Right lobe of liver (tissue), 6 donors: ENCODE results near the gene TCP1. TPM values are rescaled to one million over a fixed set of nuclear protein-coding genes. Genes with fewer than 3 reads are reported as not detected.

Experiments
- ATAC-seq, 4 donors: fragments of 200-7000 bp; cut with Tn5 transposase; one replicate each; pipeline ENCODE4 v1.9.1; 2020; ENCODE audit warnings: mild to moderate bottlenecking in 4 of 4, moderate library complexity in 4 of 4
- DNase-seq, 3 donors: peaks; one replicate each; pipeline ENCODE4 v3.0.0-alpha.2; 2020
- H3K27ac ChIP-seq, 3 donors: fragments of 200-600 bp; one replicate each; pipeline ENCODE4 v1.8.0; 2022
- H3K27me3 ChIP-seq, 2 donors: fragments of 200-600 bp; one replicate each; pipeline ENCODE4 v1.8.0; 2022
- H3K36me3 ChIP-seq, 4 donors: fragments of 200-600 bp; sonication (generic) in 1 of 4; one replicate each; pipeline versions ENCODE4 v1.5.1 to v1.8.0; 2017 to 2022; ENCODE audit warnings: control low read depth in 1 of 4
- H3K4me1 ChIP-seq, 4 donors: fragments of 200-600 bp; sonication (generic) in 1 of 4; one replicate each; pipeline versions ENCODE4 v1.5.1 to v1.8.0; 2017 to 2022; ENCODE audit warnings: control low read depth in 1 of 4
- H3K4me3 ChIP-seq, 3 donors: fragments of 200-600 bp; one replicate each; pipeline ENCODE4 v1.8.0; 2022
- H3K9me3 ChIP-seq, 4 donors: fragments of 200-600 bp; sonication (generic) in 1 of 4; one replicate each; pipeline versions ENCODE4 v1.5.1 to v1.8.0; 2017 to 2022; ENCODE audit warnings: control low read depth in 1 of 4
- CTCF ChIP-seq, 4 donors: fragments of 200-600 bp in 3 of 4; fragments of 450-650 bp in 1 of 4; IDR thresholded peaks; one replicate each; pipeline versions ENCODE4 v1.5.1 to v1.8.0; 2016 to 2022; ENCODE audit warnings: antibody characterized with exemption in 4 of 4, mild to moderate bottlenecking in 2 of 4
- POLR2A ChIP-seq: fragments of 450-650 bp; IDR thresholded peaks from one replicate; pipeline ENCODE4 v1.6.1; 2017; ENCODE audit warnings: antibody characterized with exemption, mild to moderate bottlenecking
- WGBS: methylation state at CpG from one replicate; pipeline ENCODE4 v1.1.6; 2018; ENCODE audit warnings: low coverage, low lambda C conversion rate; ENCODE audit not compliant: insufficient coverage; ENCODE audit errors: missing lambda C conversion rate; 5-methylcytosine and 5-hydroxymethylcytosine counted together
- intact Hi-C, 2 donors: fragments of 100-400 bp; cut with DNase I; formaldehyde crosslinking; loops; one replicate each; pipeline versions ENCODE4 v1.11.2 to v1.14.1; 2022
- total RNA-seq, 6 experiments: library from RNA; depleted of rRNA in 2 of 6; stranded (reverse); fragments of >200 nt in 2 of 6; fragmentation: NEBNext Ultra II Directional in 3 of 6; extraction: Animal tissue kit (Norgen Biotek cat#: 25700) in 3 of 6; gene quantifications; one replicate each; pipeline versions ENCODE4 v1.1.0 to v1.2.4, GENCODE V29; 2016 to 2023
- donor health status: DM: no; HTN: yes; CAD: no.
- donor health status: DM: no; HTN: no; CAD: no.
- donor health status: DM: no; HTN: no; CAD: no.
- donor health status: DM: no; HTN: yes; CAD: no.
- donor health status: DM: no; HTN: yes; CAD: no.

TCP1 gene
- total RNA-seq, 6 experiments from 2014 or later: 50.4 to 97.1 (median 77.8) TPM

GRCh38 chr6:159833997-159834603 is 44.7 kb upstream of the TCP1 start:
- no peak for DNase-seq
- Histone ChIP-seq H3K27ac (no peak overlapping the region), H3K36me3 (no peaks in the 10 kb centered on the region), H3K4me1 (no peaks in the 10 kb centered on the region), H3K4me3 (no peak overlapping the region), H3K27me3 (no peaks in the 10 kb centered on the region), H3K9me3 (no peaks in the 10 kb centered on the region)
- TF ChIP-seq POLR2A (no peak), CTCF (IDR thresholded peaks at IDR 0.05) (no peak)
- intact Hi-C loops: no loop called here
- 87% methylated on average over 4 of the region's 5 CpGs for WGBS
- ATAC-seq: no peak

GRCh38 chr6:159833556-159833955 is 44.2 kb upstream of the TCP1 start:
- Histone ChIP-seq H3K27me3 (no peaks in the 10 kb centered on the region), H3K36me3 (no peaks in the 10 kb centered on the region), H3K9me3 (no peaks in the 10 kb centered on the region), H3K27ac (no peak overlapping the region), H3K4me3 (no peak overlapping the region), H3K4me1 (no peaks in the 10 kb centered on the region)
- DNase-seq (no peak), ATAC-seq (no peak)
- WGBS: 100% methylated on average over 1 of the region's 2 CpGs
- intact Hi-C loops: no loop called here
- TF ChIP-seq POLR2A: no peak
- no peak for TF ChIP-seq CTCF (IDR thresholded peaks at IDR 0.05)

- TF ChIP-seq POLR2A (no peak), CTCF (IDR thresholded peaks at IDR 0.05) (no peak)
- Histone ChIP-seq H3K9me3 (no peaks in the 10 kb centered on the region), H3K4me1 (no peaks in the 10 kb centered on the region), H3K27ac (no peak overlapping the region), H3K4me3 (no peak overlapping the region), H3K36me3 (no peaks in the 10 kb centered on the region), H3K27me3 (no peaks in the 10 kb centered on the region)
- intact Hi-C loops: no loop called here
- WGBS: 62% methylated on average over 4 of the region's 4 CpGs
- ATAC-seq (no peak), DNase-seq (no peak)
Measured at GRCh38 chr6:159832946-159833345, 43.5 kb upstream of the TCP1 start.

- intact Hi-C loops: no loop called here
- no peaks in the 10 kb centered on the region for H3K4me1 ChIP-seq
- DNase-seq: no peak
- no peaks in the 10 kb centered on the region for H3K9me3 ChIP-seq
- no peaks in the 10 kb centered on the region for H3K27me3 ChIP-seq
- TF ChIP-seq CTCF (IDR thresholded peaks at IDR 0.05) (no peak), POLR2A (no peak)
- 79% methylated on average over 2 of the region's 4 CpGs for WGBS
- no peaks in the 10 kb centered on the region for H3K36me3 ChIP-seq
- no peak overlapping the region for H3K27ac ChIP-seq
- H3K4me3 ChIP-seq: no peak overlapping the region
- no peak for ATAC-seq
Measured at GRCh38 chr6:159831373-159831679, 41.9 kb upstream of the TCP1 start.
